Ishikawa (cell line): ENCODE data around the gene BCO2.
A peak's percentile ranks its signal among the peaks of the same experiment; 100 is the strongest.

Experiments used
- CEBPB ChIP-seq: IDR thresholded peaks from 2 replicates; pipeline ENCODE4 v1.6.1; 2012
- CREB1 ChIP-seq: IDR thresholded peaks from 2 replicates; pipeline ENCODE4 v1.6.1; 2012; ENCODE audit warnings: low read depth
- EGR1 ChIP-seq: IDR thresholded peaks from 2 replicates; pipeline ENCODE4 v1.6.1; 2012
- EP300 ChIP-seq: IDR thresholded peaks from 2 replicates; pipeline ENCODE4 v1.6.1; 2012; ENCODE audit warnings: borderline replicate concordance
- FOXM1 ChIP-seq: IDR thresholded peaks from 2 replicates; pipeline ENCODE4 v1.6.1; 2012; ENCODE audit warnings: low read depth, borderline replicate concordance
- NFIC ChIP-seq: IDR thresholded peaks from 2 replicates; pipeline ENCODE4 v1.6.1; 2012
- RAD21 ChIP-seq: IDR thresholded peaks from 2 replicates; pipeline ENCODE4 v1.6.1; 2012; ENCODE audit warnings: low read depth
- TAF1 ChIP-seq: IDR thresholded peaks from 2 replicates; pipeline ENCODE4 v1.6.1; 2012; ENCODE audit warnings: low read depth, mild to moderate bottlenecking
- TCF12 ChIP-seq: IDR thresholded peaks from 2 replicates; pipeline ENCODE4 v1.6.1; 2012; ENCODE audit warnings: low read depth
- TEAD4 ChIP-seq: IDR thresholded peaks from 2 replicates; pipeline ENCODE4 v1.6.1; 2012
- YY1 ChIP-seq: IDR thresholded peaks from 2 replicates; pipeline ENCODE4 v1.6.1; 2012; ENCODE audit warnings: low read depth
- ZBTB7A ChIP-seq: IDR thresholded peaks from 2 replicates; pipeline ENCODE4 v1.6.1; 2012; ENCODE audit warnings: low read depth
- TF ChIP-seq, protein P1 (sequence below): IDR thresholded peaks from 2 replicates; pipeline ENCODE4 v1.6.1; 2012
- TF ChIP-seq, protein P2 (sequence below): IDR thresholded peaks from 2 replicates; pipeline ENCODE4 v1.6.1; 2012; ENCODE audit warnings: low read depth, mild to moderate bottlenecking
- TF ChIP-seq, protein P3 (sequence below): IDR thresholded peaks from 2 replicates; pipeline ENCODE4 v1.6.1; 2012

BCO2 gene

DNA sequence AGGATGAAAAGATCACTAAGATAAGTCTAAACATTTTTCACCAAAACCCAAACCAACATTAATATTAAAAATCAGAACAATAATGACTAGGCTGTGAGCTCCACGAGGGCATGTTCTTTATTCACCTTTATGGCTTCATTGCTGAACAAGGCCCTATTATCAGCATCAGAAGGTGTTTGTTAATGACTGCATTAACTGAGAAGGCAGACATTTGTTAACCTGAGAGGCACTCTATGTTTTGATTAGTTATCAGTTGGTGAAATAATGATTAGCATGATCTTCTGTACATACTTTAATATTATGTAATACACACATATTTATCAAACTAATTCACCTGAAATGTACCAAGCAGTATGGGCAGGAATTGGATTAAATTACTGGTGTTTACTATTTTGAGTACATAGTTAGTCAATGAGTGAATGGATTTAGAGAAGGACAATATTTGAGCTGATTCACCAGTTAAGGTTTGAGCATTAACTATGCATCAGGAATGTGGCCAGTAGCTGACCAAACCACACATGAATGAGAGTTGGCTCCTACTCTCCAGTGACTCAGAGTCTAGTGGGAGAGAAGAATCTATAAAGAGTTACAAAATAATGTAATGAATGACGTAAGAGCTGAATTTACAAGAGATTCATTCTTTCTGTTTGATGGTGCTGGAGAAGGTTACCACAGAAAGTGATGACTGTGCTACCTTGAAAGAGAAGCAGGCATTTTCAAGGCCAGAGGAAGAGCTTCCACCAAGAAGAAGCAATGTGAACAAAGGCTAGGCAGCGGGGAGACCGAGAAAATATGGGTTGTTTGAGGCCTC lies 18.2 kb upstream of the BCO2 start:
- no peak for TF ChIP-seq EGR1
- TF ChIP-seq NFIC, result peak; percentile 73; the same call in 1 of the 2 replicates
- peak; percentile 52 for TF ChIP-seq FOXM1
- TF ChIP-seq TAF1, result no peak
- TF ChIP-seq CEBPB, result peak; percentile 55; the same call in 1 of the 2 replicates
- TF ChIP-seq TEAD4, result peak; percentile 90
- TF ChIP-seq EP300, result peak; percentile 77; the same call in 1 of the 2 replicates
- TF ChIP-seq, protein P1, sequence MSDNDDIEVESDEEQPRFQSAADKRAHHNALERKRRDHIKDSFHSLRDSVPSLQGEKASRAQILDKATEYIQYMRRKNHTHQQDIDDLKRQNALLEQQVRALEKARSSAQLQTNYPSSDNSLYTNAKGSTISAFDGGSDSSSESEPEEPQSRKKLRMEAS, result no peak
- TF ChIP-seq, protein P2, sequence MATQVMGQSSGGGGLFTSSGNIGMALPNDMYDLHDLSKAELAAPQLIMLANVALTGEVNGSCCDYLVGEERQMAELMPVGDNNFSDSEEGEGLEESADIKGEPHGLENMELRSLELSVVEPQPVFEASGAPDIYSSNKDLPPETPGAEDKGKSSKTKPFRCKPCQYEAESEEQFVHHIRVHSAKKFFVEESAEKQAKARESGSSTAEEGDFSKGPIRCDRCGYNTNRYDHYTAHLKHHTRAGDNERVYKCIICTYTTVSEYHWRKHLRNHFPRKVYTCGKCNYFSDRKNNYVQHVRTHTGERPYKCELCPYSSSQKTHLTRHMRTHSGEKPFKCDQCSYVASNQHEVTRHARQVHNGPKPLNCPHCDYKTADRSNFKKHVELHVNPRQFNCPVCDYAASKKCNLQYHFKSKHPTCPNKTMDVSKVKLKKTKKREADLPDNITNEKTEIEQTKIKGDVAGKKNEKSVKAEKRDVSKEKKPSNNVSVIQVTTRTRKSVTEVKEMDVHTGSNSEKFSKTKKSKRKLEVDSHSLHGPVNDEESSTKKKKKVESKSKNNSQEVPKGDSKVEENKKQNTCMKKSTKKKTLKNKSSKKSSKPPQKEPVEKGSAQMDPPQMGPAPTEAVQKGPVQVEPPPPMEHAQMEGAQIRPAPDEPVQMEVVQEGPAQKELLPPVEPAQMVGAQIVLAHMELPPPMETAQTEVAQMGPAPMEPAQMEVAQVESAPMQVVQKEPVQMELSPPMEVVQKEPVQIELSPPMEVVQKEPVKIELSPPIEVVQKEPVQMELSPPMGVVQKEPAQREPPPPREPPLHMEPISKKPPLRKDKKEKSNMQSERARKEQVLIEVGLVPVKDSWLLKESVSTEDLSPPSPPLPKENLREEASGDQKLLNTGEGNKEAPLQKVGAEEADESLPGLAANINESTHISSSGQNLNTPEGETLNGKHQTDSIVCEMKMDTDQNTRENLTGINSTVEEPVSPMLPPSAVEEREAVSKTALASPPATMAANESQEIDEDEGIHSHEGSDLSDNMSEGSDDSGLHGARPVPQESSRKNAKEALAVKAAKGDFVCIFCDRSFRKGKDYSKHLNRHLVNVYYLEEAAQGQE, result no peak
- no peak for TF ChIP-seq ZBTB7A
- TF ChIP-seq RAD21, result no peak
- peak; percentile 52 for TF ChIP-seq CREB1
- no peak for TF ChIP-seq YY1
- TF ChIP-seq, protein P3, sequence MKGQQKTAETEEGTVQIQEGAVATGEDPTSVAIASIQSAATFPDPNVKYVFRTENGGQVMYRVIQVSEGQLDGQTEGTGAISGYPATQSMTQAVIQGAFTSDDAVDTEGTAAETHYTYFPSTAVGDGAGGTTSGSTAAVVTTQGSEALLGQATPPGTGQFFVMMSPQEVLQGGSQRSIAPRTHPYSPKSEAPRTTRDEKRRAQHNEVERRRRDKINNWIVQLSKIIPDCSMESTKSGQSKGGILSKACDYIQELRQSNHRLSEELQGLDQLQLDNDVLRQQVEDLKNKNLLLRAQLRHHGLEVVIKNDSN, result no peak
- peak; percentile 59 for TF ChIP-seq TCF12

DNA sequence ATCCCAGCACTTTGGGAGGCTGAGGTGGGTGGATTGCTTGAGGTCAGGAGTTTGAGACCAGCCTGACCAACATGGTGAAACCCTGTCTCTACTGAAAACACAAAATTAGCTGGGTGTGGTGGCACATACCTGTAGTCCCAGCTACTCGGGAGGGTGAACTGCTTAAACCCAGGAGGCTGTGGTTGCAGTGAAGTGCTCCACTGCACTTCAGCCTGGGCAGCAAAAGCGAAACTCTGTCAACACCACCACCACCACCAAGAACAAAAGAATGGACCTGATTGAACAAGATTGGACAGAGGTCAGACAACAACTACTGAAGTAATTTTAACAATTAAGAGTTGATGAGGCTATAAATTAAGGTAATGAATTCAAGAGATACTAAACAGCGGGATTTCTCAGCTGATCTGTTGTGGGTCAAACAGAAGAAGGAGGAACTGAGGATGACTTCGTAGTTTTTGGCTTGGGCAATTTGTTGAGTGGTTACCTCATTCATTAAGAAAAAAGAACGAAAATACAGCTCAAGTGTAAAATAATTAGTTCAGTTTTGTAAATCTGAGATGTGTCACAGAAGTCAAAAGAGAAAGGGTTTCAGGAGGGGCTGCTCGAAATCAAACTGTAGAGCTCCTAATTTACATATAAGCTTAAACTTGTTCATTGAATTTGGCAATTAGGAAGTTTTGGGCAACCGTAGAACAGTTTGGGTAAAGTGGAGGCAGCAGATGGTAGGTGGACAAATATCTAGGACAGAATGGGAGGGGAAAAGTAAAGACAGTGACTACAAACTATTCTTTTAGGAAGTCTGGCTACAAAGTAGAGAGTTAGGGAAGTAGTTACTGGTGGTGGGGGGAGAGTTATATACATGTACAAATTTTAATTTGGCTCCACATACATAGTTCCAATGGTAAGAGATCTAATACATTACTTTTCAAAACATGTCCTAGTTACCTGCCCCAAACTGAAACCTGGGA lies 15.9 kb upstream of the BCO2 start:
- TF ChIP-seq RAD21 (no peak), TAF1 (no peak), NFIC (no peak), TEAD4 (no peak), YY1 (no peak), CEBPB (no peak), EP300 (no peak), TCF12 (no peak), EGR1 (no peak), ZBTB7A (no peak), CREB1 (no peak), FOXM1 (no peak)
- TF ChIP-seq, protein P1, result no peak
- TF ChIP-seq, protein P3, result no peak
- TF ChIP-seq, protein P2, result no peak

DNA sequence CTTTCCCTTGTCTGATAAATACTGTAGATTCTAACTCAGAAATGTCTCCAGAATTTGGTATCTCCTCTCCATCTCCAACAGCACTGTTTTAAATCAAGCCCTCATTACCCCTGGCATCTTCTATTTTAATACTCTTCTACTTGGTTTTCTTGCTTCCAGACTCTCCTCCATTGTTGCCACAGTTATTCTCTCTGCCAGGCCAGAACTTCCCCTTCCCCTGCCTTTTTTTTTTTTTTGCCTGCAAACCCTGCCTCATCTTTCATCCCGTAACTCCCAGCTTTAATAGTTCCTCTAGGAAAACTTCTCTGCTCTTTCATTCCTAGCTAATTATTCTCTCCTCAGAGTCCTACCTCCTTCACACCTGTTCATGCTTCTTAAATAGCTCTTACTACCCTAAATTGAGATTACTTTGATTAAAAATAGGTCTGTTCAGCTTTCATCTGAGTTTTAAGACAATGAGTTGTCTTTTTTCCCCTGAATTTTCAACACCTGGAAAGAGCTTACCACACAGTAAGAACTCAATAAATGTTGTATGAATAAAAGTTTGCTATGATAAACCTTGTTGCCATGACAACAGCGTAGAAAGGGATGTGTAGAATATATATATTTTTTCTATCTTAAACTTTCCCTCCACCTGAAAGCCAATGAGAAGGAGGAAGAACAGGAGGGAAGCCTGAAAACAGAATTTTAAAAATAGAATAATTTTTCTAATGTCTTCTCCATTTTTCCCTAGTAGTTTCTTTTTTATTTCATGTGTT lies 15.0 kb upstream of the BCO2 start:
- no peak for TF ChIP-seq EGR1
- TF ChIP-seq, protein P1, result no peak
- TF ChIP-seq RAD21, result no peak
- TF ChIP-seq EP300, result no peak
- TF ChIP-seq TCF12, result no peak
- no peak for TF ChIP-seq ZBTB7A
- no peak for TF ChIP-seq NFIC
- no peak for TF ChIP-seq TAF1
- TF ChIP-seq CREB1, result no peak
- no peak for TF ChIP-seq YY1
- no peak for TF ChIP-seq TEAD4
- TF ChIP-seq, protein P3, result no peak
- TF ChIP-seq, protein P2, result no peak
- no peak for TF ChIP-seq CEBPB
- TF ChIP-seq FOXM1, result no peak
